ENCODE measurements around the gene SLC29A2. TPM values are rescaled to one million over a fixed set of nuclear protein-coding genes. Genes with fewer than 3 reads are reported as not detected.

The SLC29A2 gene
- total and polyA plus RNA-seq, 2 of the 8 experiments (the other 6 are each of a cell fraction or from before 2014, with no cell fraction given), result 29.3 to 31.6 TPM

DNA sequence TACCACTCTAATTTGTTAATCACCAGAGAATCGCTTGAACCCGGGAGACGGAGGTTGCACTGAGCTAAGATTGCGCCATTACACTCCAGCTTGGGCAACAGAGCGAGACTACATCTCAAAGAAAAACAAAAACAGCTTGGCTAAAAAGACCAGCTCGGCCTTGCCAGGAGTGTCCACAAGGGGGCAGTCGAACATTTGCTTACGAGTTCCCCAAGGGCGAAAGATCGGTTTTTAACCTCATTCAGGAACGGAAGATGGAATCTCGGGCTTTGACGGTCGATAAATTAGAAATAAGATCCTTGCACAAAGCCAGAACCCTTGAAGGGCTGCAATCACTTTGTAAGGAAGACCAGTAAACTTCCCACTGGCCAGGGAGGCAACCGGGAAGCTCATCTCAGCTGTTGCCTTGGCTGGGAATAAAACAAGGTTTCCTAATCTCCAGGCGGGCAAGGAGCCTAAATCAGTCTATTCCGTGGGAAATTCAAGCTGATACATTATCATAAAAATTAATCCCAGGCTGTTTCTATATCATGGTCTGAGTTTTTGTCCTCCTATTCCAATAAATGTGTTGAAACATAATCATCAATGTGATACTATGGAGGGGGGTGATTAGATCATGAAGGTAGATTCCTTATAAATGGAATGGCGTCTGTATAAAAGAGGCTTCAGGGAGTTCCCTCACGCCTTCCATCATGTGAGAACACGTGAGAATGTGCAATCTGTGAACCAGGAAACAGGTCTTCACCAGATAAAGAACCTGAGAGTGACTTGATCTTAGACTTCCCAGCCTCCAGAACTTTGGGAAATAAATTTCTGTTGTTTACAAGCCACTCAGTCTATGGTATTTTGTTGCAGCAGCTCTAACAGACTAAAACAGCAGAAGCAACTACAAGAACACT is 14.9 kb upstream of the SLC29A2 start (continued):
- TF ChIP-seq SIN3A (conservative IDR thresholded peaks at IDR 0.05 in 1 of 2, IDR thresholded peaks at IDR 0.05 in 1 of 2; ENCODE audit: low read depth in 1 of 2, low read length in 2 of 2) (0 out of 4 replicates have a peak, but pooled peaks of 1 of the 2 experiments have one; percentile 44), POLR2A (IDR thresholded peaks at IDR 0.05; ENCODE audit: control extremely low read depth in 1 of 2, low read depth in 2 of 2, low read length in 2 of 2) (no peak), ZNF274 (IDR thresholded peaks at IDR 0.05; ENCODE audit: borderline replicate concordance, extremely low read depth, low read length) (no peak), CEBPB (IDR thresholded peaks at IDR 0.05; ENCODE audit: low read depth, low read length) (peak; percentile 97), GABPA (IDR thresholded peaks at IDR 0.05; ENCODE audit: borderline replicate concordance, insufficient read depth, low read length) (no peak), SIRT6 (IDR thresholded peaks at IDR 0.05; ENCODE audit: low read length) (no peak), RAD21 (IDR thresholded peaks at IDR 0.05 in 1 of 2, conservative IDR thresholded peaks at IDR 0.05 in 1 of 2; ENCODE audit: low read depth in 2 of 2, low read length in 2 of 2) (peak; percentile 75 to 78), EGR1 (IDR thresholded peaks at IDR 0.05; ENCODE audit: borderline replicate concordance, low read depth, low read length) (no peak), SIX5 (IDR thresholded peaks at IDR 0.05; ENCODE audit: low read depth, low read length) (no peak), SRF (IDR thresholded peaks at IDR 0.05; ENCODE audit: low read depth, low read length) (no peak), TEAD4 (IDR thresholded peaks at IDR 0.05; ENCODE audit: low read depth, low read length) (no peak), KDM1A (IDR thresholded peaks at IDR 0.05; ENCODE audit: borderline replicate concordance, low read length) (no peak), KDM4A (IDR thresholded peaks at IDR 0.05; ENCODE audit: low read depth, low read length, severe bottlenecking) (no peak), RNF2 (IDR thresholded peaks at IDR 0.05; ENCODE audit: borderline replicate concordance, low read depth, low read length, missing control alignments, poor library complexity, severe bottlenecking) (no peak), RFX5 (IDR thresholded peaks at IDR 0.05; ENCODE audit: borderline replicate concordance, low read depth, low read length) (no peak), EP300 (IDR thresholded peaks at IDR 0.05; ENCODE audit: borderline replicate concordance in 1 of 2, low read depth in 2 of 2, low read length in 2 of 2) (no peak)
- TF ChIP-seq, protein P1, sequence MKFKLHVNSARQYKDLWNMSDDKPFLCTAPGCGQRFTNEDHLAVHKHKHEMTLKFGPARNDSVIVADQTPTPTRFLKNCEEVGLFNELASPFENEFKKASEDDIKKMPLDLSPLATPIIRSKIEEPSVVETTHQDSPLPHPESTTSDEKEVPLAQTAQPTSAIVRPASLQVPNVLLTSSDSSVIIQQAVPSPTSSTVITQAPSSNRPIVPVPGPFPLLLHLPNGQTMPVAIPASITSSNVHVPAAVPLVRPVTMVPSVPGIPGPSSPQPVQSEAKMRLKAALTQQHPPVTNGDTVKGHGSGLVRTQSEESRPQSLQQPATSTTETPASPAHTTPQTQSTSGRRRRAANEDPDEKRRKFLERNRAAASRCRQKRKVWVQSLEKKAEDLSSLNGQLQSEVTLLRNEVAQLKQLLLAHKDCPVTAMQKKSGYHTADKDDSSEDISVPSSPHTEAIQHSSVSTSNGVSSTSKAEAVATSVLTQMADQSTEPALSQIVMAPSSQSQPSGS (IDR thresholded peaks at IDR 0.05; ENCODE audit: low read length), result no peak
- TF ChIP-seq, protein P2, sequence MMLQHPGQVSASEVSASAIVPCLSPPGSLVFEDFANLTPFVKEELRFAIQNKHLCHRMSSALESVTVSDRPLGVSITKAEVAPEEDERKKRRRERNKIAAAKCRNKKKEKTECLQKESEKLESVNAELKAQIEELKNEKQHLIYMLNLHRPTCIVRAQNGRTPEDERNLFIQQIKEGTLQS (IDR thresholded peaks at IDR 0.05; ENCODE audit: insufficient read depth, low read depth, low read length), result no peak
- TF ChIP-seq, protein P3, sequence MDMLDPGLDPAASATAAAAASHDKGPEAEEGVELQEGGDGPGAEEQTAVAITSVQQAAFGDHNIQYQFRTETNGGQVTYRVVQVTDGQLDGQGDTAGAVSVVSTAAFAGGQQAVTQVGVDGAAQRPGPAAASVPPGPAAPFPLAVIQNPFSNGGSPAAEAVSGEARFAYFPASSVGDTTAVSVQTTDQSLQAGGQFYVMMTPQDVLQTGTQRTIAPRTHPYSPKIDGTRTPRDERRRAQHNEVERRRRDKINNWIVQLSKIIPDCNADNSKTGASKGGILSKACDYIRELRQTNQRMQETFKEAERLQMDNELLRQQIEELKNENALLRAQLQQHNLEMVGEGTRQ (IDR thresholded peaks at IDR 0.05; ENCODE audit: low read length), result no peak
